D721Med (cell line): ENCODE measurements around the gene TPGS2.
"Not testable (repeated sequence)": the region's sequence is repeated elsewhere in the genome, so short reads cannot be mapped to it uniquely, and the experiment has no call there.

ENCODE experiments used
- DNase-seq: peaks from one replicate; pipeline ENCODE4 v3.0.0; 2011; ENCODE audit warnings: low spot score; ENCODE audit not compliant: insufficient read length
- FAIRE-seq: peaks from 2 replicates; lab custom pipeline; 2011; peaks lifted over from hg19 to GRCh38; lab: Jason Lieb, UNC
- CTCF ChIP-seq: IDR thresholded peaks from 2 replicates; pipeline ENCODE4 v1.5.1; 2012; ENCODE audit warnings: mild to moderate bottlenecking, control low read depth; ENCODE audit not compliant: insufficient read depth; ENCODE audit errors: missing control alignments

Gene TPGS2

GRCh38 chr18:36825526-36825925 is 3.3 kb downstream of the TPGS2 start:
- DNase-seq (no peak), FAIRE-seq (no peak)
- TF ChIP-seq CTCF: no peak

- no peak for TF ChIP-seq CTCF
- DNase-seq (no peak), FAIRE-seq (no peak)
Measured at GRCh38 chr18:36821681-36822080, 7.1 kb downstream of the TPGS2 start.

- FAIRE-seq (no peak), DNase-seq (no peak)
Measured at GRCh38 chr18:36819621-36820020, 9.2 kb downstream of the TPGS2 start.

GRCh38 chr18:36818652-36819051 is 10.2 kb downstream of the TPGS2 start:
- FAIRE-seq (no peak), DNase-seq (no peak)
- no peak for TF ChIP-seq CTCF

More at GRCh38 chr18:36819621-36820020, 9.2 kb downstream of the TPGS2 start:
- no peak for TF ChIP-seq CTCF

- no peak for FAIRE-seq
- no peak for DNase-seq
- TF ChIP-seq CTCF: no peak
Measured at GRCh38 chr18:36817039-36817438, 11.8 kb downstream of the TPGS2 start.

GRCh38 chr18:36816096-36816495 is 12.7 kb downstream of the TPGS2 start:
- FAIRE-seq: peak; percentile 89
- DNase-seq: not testable (repeated sequence)

GRCh38 chr18:36814994-36815393 is 13.8 kb downstream of the TPGS2 start:
- DNase-seq: no peak
- peak; percentile 16 for FAIRE-seq
- no peak for TF ChIP-seq CTCF

GRCh38 chr18:36813824-36814223 is 15.0 kb downstream of the TPGS2 start:
- FAIRE-seq (no peak), DNase-seq (no peak)
- no peak for TF ChIP-seq CTCF
